ENCODE results near the gene KRTAP6-1.

Gene KRTAP6-1

DNA sequence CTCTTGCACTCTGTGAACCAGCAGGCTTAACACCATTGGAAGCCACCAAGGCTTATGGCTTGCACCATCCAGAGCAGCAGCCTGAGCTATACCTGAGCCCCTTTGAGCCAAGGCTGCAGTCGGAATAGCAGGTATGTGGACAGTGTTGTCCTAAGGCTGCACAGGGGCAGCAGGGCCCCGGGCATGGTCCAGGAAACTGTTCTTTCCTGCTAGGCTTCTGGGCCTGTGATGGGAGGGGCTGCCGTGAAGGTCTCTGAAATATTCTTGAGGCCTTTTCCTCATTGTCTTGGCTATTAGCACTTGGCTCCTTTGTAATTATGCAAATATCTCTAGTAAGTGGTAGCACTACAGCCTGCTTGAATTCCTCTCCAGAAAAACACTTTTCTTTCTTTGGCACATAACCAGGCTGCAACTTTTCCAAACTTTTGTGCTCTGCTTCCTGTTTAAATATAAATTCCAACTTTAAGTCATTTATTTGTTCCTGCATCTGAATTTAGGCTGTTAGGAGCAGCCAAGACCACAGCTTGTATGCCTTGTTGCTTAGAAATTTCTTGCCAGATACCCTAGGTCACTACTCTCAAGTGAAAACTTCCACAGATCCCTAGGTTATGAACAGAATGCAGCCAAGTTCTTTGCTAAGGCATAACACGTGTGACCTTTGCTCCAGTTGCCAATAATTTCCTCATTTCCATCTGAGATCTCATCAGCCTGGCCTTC is 11.9 kb upstream of the KRTAP6-1 start:
- TF ChIP-seq ZBTB7A (IDR thresholded peaks at IDR 0.05; ENCODE audit: low read depth) (no peak), TAF1 (IDR thresholded peaks at IDR 0.05; ENCODE audit: low read depth) (no peak), EP300 (IDR thresholded peaks at IDR 0.05; ENCODE audit: borderline replicate concordance) (no peak), CREB1 (IDR thresholded peaks at IDR 0.05; ENCODE audit: low read depth) (no peak), NFIC (IDR thresholded peaks at IDR 0.05) (no peak), FOXM1 (IDR thresholded peaks at IDR 0.05; ENCODE audit: borderline replicate concordance, low read depth) (no peak), TEAD4 (IDR thresholded peaks at IDR 0.05) (no peak), RAD21 (IDR thresholded peaks at IDR 0.05; ENCODE audit: low read depth) (no peak), EGR1 (IDR thresholded peaks at IDR 0.05) (no peak), TCF12 (IDR thresholded peaks at IDR 0.05; ENCODE audit: low read depth) (no peak)
- TF ChIP-seq, protein P1, sequence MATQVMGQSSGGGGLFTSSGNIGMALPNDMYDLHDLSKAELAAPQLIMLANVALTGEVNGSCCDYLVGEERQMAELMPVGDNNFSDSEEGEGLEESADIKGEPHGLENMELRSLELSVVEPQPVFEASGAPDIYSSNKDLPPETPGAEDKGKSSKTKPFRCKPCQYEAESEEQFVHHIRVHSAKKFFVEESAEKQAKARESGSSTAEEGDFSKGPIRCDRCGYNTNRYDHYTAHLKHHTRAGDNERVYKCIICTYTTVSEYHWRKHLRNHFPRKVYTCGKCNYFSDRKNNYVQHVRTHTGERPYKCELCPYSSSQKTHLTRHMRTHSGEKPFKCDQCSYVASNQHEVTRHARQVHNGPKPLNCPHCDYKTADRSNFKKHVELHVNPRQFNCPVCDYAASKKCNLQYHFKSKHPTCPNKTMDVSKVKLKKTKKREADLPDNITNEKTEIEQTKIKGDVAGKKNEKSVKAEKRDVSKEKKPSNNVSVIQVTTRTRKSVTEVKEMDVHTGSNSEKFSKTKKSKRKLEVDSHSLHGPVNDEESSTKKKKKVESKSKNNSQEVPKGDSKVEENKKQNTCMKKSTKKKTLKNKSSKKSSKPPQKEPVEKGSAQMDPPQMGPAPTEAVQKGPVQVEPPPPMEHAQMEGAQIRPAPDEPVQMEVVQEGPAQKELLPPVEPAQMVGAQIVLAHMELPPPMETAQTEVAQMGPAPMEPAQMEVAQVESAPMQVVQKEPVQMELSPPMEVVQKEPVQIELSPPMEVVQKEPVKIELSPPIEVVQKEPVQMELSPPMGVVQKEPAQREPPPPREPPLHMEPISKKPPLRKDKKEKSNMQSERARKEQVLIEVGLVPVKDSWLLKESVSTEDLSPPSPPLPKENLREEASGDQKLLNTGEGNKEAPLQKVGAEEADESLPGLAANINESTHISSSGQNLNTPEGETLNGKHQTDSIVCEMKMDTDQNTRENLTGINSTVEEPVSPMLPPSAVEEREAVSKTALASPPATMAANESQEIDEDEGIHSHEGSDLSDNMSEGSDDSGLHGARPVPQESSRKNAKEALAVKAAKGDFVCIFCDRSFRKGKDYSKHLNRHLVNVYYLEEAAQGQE (IDR thresholded peaks at IDR 0.05; ENCODE audit: low read depth): no peak
- TF ChIP-seq, protein P2, sequence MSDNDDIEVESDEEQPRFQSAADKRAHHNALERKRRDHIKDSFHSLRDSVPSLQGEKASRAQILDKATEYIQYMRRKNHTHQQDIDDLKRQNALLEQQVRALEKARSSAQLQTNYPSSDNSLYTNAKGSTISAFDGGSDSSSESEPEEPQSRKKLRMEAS (IDR thresholded peaks at IDR 0.05): no peak
- TF ChIP-seq, protein P3, sequence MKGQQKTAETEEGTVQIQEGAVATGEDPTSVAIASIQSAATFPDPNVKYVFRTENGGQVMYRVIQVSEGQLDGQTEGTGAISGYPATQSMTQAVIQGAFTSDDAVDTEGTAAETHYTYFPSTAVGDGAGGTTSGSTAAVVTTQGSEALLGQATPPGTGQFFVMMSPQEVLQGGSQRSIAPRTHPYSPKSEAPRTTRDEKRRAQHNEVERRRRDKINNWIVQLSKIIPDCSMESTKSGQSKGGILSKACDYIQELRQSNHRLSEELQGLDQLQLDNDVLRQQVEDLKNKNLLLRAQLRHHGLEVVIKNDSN (IDR thresholded peaks at IDR 0.05): no peak

DNA sequence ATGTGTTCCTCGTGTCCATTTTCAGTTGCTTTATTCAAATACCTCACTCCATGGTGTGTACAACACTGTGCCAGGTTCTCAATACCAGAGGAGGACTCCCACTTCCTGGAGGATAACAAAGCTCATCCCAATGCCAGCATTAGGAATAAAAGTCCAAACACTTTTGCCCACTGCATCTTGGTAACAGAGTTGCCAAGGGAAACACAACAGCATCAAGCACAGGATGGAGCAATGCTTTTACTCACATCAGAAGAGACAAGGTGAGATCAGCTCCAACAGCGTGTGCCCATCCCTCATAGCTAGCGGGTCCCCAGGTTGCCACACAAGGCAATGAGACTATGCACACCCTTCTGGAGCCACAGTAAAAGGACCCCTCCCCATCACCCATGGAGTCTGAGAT is 9.6 kb upstream of the KRTAP6-1 start:
- TF ChIP-seq YY1 (IDR thresholded peaks at IDR 0.05; ENCODE audit: low read depth) (no peak), TAF1 (IDR thresholded peaks at IDR 0.05; ENCODE audit: low read depth) (no peak)
- TF ChIP-seq, protein P3 (IDR thresholded peaks at IDR 0.05): no peak

DNA sequence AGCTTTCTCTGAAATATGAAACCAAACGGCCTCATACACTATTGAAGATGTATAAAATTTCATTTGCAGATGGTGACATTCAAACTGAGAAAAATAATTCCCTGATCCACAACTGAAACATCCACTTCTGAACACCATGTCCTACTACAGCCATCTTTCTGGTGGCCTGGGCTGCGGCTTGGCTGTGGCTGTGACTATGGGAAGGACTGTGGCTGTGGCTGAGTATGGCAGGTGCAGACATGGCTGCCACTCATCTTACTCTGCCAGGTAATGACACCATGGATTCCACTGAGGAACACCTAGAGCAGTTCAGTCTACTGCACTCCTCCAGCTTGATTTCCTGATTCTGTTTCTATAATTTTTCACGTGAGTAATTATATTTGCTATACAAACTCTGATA is 6.8 kb upstream of the KRTAP6-1 start, which contains the start of gene KRTAP20-4:
KRTAP20-4 (plus strand) TSS at position 106 of the 400 bp plus-strand sequence.
- TF ChIP-seq, protein P3 (IDR thresholded peaks at IDR 0.05): no peak
- no peak for TF ChIP-seq EP300 (IDR thresholded peaks at IDR 0.05; ENCODE audit: borderline replicate concordance)
- TF ChIP-seq FOXM1 (IDR thresholded peaks at IDR 0.05; ENCODE audit: borderline replicate concordance, low read depth): no peak
- no peak for TF ChIP-seq CREB1 (IDR thresholded peaks at IDR 0.05; ENCODE audit: low read depth)
- TF ChIP-seq TEAD4 (IDR thresholded peaks at IDR 0.05): no peak
- TF ChIP-seq TAF1 (IDR thresholded peaks at IDR 0.05; ENCODE audit: low read depth): no peak
- TF ChIP-seq RAD21 (IDR thresholded peaks at IDR 0.05; ENCODE audit: low read depth): no peak
- no peak for TF ChIP-seq CEBPB (IDR thresholded peaks at IDR 0.05)
- no peak for TF ChIP-seq ZBTB7A (IDR thresholded peaks at IDR 0.05; ENCODE audit: low read depth)
- TF ChIP-seq EGR1 (IDR thresholded peaks at IDR 0.05): no peak
- TF ChIP-seq, protein P1 (IDR thresholded peaks at IDR 0.05; ENCODE audit: low read depth): no peak
- no peak for TF ChIP-seq YY1 (IDR thresholded peaks at IDR 0.05; ENCODE audit: low read depth)

DNA sequence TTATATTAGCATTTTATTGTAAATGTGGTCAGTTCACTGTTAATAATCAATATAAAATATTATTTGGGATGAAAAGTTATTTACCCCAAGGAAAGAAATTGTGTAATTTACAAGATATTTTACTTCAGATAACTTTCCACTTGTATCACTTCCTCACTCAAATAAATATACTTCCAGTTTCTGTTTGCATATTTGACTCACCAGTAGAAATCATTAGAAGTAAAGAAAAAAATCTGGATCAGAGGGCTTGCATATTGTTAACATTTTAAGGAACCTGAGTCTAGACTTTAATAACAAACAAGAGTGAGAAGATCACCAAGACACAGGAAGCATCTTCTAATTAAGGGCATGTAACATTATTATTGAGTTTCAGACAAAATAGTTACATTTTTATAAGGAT is 6.3 kb upstream of the KRTAP6-1 start:
- no peak for TF ChIP-seq TAF1 (IDR thresholded peaks at IDR 0.05; ENCODE audit: low read depth)
- TF ChIP-seq TCF12 (IDR thresholded peaks at IDR 0.05; ENCODE audit: low read depth): no peak
- TF ChIP-seq EP300 (IDR thresholded peaks at IDR 0.05; ENCODE audit: borderline replicate concordance): no peak
- TF ChIP-seq, protein P2 (IDR thresholded peaks at IDR 0.05): no peak
- no peak for TF ChIP-seq YY1 (IDR thresholded peaks at IDR 0.05; ENCODE audit: low read depth)
- TF ChIP-seq, protein P3 (IDR thresholded peaks at IDR 0.05): no peak
- no peak for TF ChIP-seq CEBPB (IDR thresholded peaks at IDR 0.05)
- no peak for TF ChIP-seq ZBTB7A (IDR thresholded peaks at IDR 0.05; ENCODE audit: low read depth)
- TF ChIP-seq RAD21 (IDR thresholded peaks at IDR 0.05; ENCODE audit: low read depth): no peak
- no peak for TF ChIP-seq NFIC (IDR thresholded peaks at IDR 0.05)
- TF ChIP-seq TEAD4 (IDR thresholded peaks at IDR 0.05): no peak
- TF ChIP-seq FOXM1 (IDR thresholded peaks at IDR 0.05; ENCODE audit: borderline replicate concordance, low read depth): no peak
- no peak for TF ChIP-seq EGR1 (IDR thresholded peaks at IDR 0.05)
- no peak for TF ChIP-seq CREB1 (IDR thresholded peaks at IDR 0.05; ENCODE audit: low read depth)
- TF ChIP-seq, protein P1 (IDR thresholded peaks at IDR 0.05; ENCODE audit: low read depth): no peak
